ENCODE results near the gene NMNAT2. TPM values are rescaled to one million over a fixed set of nuclear protein-coding genes. Genes with fewer than 3 reads are reported as not detected.
A peak's percentile ranks its signal among the peaks of the same experiment; 100 is the strongest.

The NMNAT2 gene
- total RNA-seq, 1 experiment from 2014 or later: 11.4 TPM

DNA sequence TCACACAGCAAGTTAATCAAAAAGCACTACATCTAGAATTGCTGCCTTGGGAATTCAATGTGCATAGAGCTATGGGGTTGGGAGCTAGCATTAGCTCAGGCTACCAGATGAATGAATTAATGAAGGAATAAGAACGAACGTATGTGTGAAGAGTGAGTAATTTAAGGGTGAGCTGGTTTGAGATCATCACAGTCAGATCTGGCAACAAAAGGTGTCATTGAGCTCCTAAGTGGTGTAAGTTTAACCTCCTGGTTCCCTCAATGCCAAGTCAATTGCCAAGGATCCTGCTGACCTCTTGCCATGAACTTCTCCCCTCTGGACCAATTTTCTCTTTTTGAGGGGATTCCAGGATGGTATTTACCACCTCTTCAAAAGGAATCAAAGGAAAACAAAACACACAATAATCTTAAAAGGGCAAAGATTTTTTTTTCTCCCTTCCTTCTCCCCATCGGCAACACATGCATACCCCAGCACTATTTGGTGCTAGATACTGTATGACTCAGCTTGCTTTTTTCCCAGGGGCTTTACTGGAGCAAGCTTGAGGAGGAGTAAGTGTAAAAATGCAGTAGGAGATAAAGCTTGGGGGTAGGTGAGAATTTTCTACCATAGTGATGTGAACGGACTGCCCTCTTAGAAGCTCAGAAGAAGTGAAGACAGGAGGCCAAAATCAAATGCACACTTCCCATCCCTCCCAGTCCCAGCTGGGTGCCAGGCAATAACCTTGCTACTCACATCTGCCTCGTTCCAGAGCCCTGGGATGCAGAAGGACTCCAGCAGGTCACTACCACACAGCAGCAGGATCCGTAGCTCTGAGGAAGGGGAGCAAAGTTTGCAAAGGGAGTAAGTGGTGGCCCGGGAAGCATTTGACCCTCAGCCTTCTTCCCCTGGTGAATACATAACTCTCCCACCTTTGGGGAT lies 140.1 kb downstream of the NMNAT2 start:
- Histone ChIP-seq H3K14ac (ENCODE audit: insufficient read depth, low read length) (no peak overlapping the region), H4K5ac (ENCODE audit: insufficient read length, low read depth, low read length) (no peak overlapping the region), H3K79me1 (ENCODE audit: insufficient read depth, low read depth, low read length, poor library complexity, severe bottlenecking) (no peaks in the 10 kb centered on the region), H3K56ac (ENCODE audit: insufficient read length, low read depth, low read length) (no peak overlapping the region), H2BK120ac (ENCODE audit: low read depth, low read length, poor library complexity, severe bottlenecking) (no peak overlapping the region), H2BK20ac (ENCODE audit: low read depth, low read length, poor library complexity, severe bottlenecking) (no peak overlapping the region), H2BK12ac (ENCODE audit: insufficient read length, low read depth, low read length) (no peak overlapping the region), H3K4me1 (ENCODE audit: insufficient read depth, low read length) (peaks cover 8% of the 10 kb centered on the region; the same call in 1 of the 2 replicates), H2BK5ac (ENCODE audit: insufficient read length, low read length) (no peak overlapping the region), H3K9ac (ENCODE audit: extremely low read depth, insufficient read length, low read length) (no peak overlapping the region), H2BK15ac (ENCODE audit: low read depth, low read length) (no peak overlapping the region), H3K27me3 (ENCODE audit: insufficient read depth, low read length) (no peaks in the 10 kb centered on the region), H3K23ac (ENCODE audit: insufficient read length, low read depth, low read length) (no peak overlapping the region), H3T11ph (ENCODE audit: low read length) (no peak overlapping the region), H2AFZ (ENCODE audit: low read length) (no peak overlapping the region), H3K79me2 (ENCODE audit: insufficient read depth, low read length) (no peaks in the 10 kb centered on the region), H2AK5ac (ENCODE audit: insufficient read length, low read length) (no peak overlapping the region), H3K9me3 (ENCODE audit: control insufficient read depth, low read depth, low read length) (no peaks in the 10 kb centered on the region), H3K23me2 (ENCODE audit: insufficient read length, low read depth, low read length, poor library complexity, severe bottlenecking) (no peaks in the 10 kb centered on the region), H3K4ac (ENCODE audit: low read depth, low read length) (no peak overlapping the region), H4K8ac (replicated peaks; ENCODE audit: insufficient read length, low read depth, low read length) (no peak overlapping the region), H3K18ac (ENCODE audit: insufficient read length, low read depth, low read length) (no peak overlapping the region), H3K4me2 (ENCODE audit: insufficient read depth, insufficient read length, low read length) (no peak overlapping the region), H4K91ac (ENCODE audit: insufficient read length, low read depth, low read length) (no peak overlapping the region), H3K27ac (ENCODE audit: insufficient read length, low read depth, low read length) (peak overlapping the region; percentile 33), H4K20me1 (ENCODE audit: control insufficient read depth, insufficient read depth, insufficient read length) (no peaks in the 10 kb centered on the region)
- Mint-ChIP-seq H3K36me3 (ENCODE audit: insufficient read depth in 1 of 3, low read depth in 3 of 3) (no peaks in the 10 kb centered on the region), H3K4me1 (peaks cover 35 to 44% of the 10 kb centered on the region in 2 experiments), H3K9me3 (no peaks in the 10 kb centered on the region), H3K27me3 (ENCODE audit: low read depth) (no peaks in the 10 kb centered on the region; the same call in 1 of the 2 replicates), H3K4me3 (no peak overlapping the region; a peak in 2 of 5 replicates), H3K27ac (peak overlapping the region in 2 of 3 experiments; percentile 13 to 72; a peak in 1 of 7 replicates)
- TF ChIP-seq, protein P1, sequence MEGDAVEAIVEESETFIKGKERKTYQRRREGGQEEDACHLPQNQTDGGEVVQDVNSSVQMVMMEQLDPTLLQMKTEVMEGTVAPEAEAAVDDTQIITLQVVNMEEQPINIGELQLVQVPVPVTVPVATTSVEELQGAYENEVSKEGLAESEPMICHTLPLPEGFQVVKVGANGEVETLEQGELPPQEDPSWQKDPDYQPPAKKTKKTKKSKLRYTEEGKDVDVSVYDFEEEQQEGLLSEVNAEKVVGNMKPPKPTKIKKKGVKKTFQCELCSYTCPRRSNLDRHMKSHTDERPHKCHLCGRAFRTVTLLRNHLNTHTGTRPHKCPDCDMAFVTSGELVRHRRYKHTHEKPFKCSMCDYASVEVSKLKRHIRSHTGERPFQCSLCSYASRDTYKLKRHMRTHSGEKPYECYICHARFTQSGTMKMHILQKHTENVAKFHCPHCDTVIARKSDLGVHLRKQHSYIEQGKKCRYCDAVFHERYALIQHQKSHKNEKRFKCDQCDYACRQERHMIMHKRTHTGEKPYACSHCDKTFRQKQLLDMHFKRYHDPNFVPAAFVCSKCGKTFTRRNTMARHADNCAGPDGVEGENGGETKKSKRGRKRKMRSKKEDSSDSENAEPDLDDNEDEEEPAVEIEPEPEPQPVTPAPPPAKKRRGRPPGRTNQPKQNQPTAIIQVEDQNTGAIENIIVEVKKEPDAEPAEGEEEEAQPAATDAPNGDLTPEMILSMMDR (conservative IDR thresholded peaks at IDR 0.05): no peak
- no peak for DNase-seq
- no CpG with 5 or more reads among the region's 7 CpGs for WGBS (ENCODE audit: extremely low coverage, insufficient read length, low lambda C conversion rate)
